ENCODE results near the gene SLC35F5. TPM values are rescaled to one million over a fixed set of nuclear protein-coding genes. Genes with fewer than 3 reads are reported as not detected.

The SLC35F5 gene
- total RNA-seq, 2 experiments from 2014 or later = 18.3 to 19.2 TPM

DNA sequence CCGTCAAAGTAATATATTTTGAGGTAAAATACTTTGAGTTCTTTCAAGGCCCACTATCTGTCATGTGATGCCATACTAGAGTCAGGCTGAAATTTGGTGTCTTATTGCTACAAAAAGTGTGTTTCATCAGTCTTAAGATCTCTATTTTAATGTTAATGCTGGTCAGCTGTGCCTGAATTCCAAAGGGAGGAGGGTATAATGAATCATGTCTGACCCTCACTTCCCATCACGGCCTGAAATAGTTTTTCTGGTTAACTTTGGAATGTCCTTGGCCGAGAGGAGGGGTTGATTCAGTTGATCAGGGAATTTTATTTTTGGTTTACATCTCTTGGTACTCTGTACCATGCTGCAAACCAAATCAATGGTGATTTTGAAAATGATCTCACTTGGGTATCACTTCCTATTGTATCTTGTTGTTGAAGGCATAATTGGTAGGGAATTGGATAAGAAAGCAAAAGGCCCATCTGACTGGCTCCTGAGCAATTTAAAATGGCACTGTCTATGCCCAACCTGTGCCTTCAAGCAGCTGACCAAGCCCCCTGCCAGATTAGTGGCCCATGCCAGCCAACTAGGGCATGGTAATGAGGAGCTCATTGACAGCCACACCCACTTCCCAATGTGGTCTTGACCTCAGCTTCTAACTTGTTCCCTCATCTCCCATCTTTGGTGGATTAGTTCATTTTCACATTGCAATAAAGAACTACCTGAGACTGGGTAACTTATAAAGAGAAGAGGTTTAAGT lies 6.1 kb upstream of the SLC35F5 start:
- ChIA-PET POLR2A (no interaction called here), CTCF (no interaction called here)
- no peak for TF ChIP-seq CTCF (IDR thresholded peaks at IDR 0.05)
- peaks cover 2% of the 10 kb centered on the region for H3K9me3 Mint-ChIP-seq
- no peak overlapping the region for H3K27ac Mint-ChIP-seq
- no peaks in the 10 kb centered on the region for H3K27me3 Mint-ChIP-seq
- H3K36me3 ChIP-seq (ENCODE audit: insufficient read depth, low read length) = no peaks in the 10 kb centered on the region
- H3K36me3 Mint-ChIP-seq (ENCODE audit: low read depth) = no peaks in the 10 kb centered on the region
- peaks cover 0 to 4% of the 10 kb centered on the region in 2 experiments for H3K9me3 ChIP-seq (ENCODE audit: control insufficient read depth in 1 of 2, insufficient read depth in 1 of 2, low read length in 2 of 2)
- H3K4me3 ChIP-seq (ENCODE audit: low read length) = no peak overlapping the region
- no peaks in the 10 kb centered on the region for H3K4me1 Mint-ChIP-seq (ENCODE audit: low read depth)
- H3K4me3 Mint-ChIP-seq = no peak overlapping the region
- H3K4me1 ChIP-seq (ENCODE audit: insufficient read depth, low read length) = peaks cover under 1% of the 10 kb centered on the region
- DNase-seq (no peak), ATAC-seq (ENCODE audit: poor library complexity) (no peak)
- no peaks in the 10 kb centered on the region for H3K27me3 ChIP-seq (ENCODE audit: control insufficient read depth in 1 of 2, insufficient read depth in 2 of 2, low read length in 2 of 2)
- intact Hi-C loops (cut with DNase I, micrococcal nuclease) = no loop called here
- H3K27ac ChIP-seq (ENCODE audit: low read depth in 1 of 2, low read length in 2 of 2) = no peak overlapping the region

DNA sequence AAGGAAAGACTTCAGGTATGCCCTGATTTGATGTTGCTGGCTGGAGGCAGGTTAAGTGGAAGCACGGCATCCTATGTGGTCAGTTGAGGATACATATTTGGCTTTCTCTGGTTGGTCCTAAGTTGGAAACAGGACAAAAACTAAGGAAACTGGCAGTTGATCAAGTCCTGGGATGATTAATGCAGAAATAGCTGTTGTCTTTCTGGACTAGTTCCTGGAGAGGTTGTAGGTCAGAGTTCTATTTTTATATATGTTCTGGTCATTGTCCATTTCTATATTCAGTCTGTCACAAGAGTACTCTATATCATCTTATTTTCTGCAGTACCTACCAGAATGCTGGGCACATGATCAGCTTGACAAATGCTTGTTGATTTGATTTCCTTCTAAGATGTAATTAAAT lies 4.0 kb upstream of the SLC35F5 start:
- Histone ChIP-seq H3K4me3 (ENCODE audit: low read length) (no peak overlapping the region), H3K9me3 (ENCODE audit: control insufficient read depth in 1 of 2, insufficient read depth in 1 of 2, low read length in 2 of 2) (peaks cover 0 to 4% of the 10 kb centered on the region in 2 experiments), H3K4me1 (ENCODE audit: insufficient read depth, low read length) (peaks cover 10% of the 10 kb centered on the region), H3K36me3 (ENCODE audit: insufficient read depth, low read length) (no peaks in the 10 kb centered on the region), H3K27me3 (ENCODE audit: control insufficient read depth in 1 of 2, insufficient read depth in 2 of 2, low read length in 2 of 2) (no peaks in the 10 kb centered on the region), H3K27ac (ENCODE audit: low read depth in 1 of 2, low read length in 2 of 2) (no peak overlapping the region)
- peak overlapping the region; percentile 22 for H3K4me3 Mint-ChIP-seq
- ChIA-PET CTCF (no interaction called here), POLR2A (no interaction called here)
- ATAC-seq (ENCODE audit: poor library complexity) (no peak), DNase-seq (no peak)
- peaks cover 2% of the 10 kb centered on the region for H3K9me3 Mint-ChIP-seq
- no peak overlapping the region for H3K27ac Mint-ChIP-seq
- no peak for TF ChIP-seq CTCF (IDR thresholded peaks at IDR 0.05)
- H3K36me3 Mint-ChIP-seq (ENCODE audit: low read depth) = peaks cover 14% of the 10 kb centered on the region
- no peaks in the 10 kb centered on the region for H3K27me3 Mint-ChIP-seq
- intact Hi-C loops (cut with DNase I, micrococcal nuclease) = no loop called here
- H3K4me1 Mint-ChIP-seq (ENCODE audit: low read depth) = peaks cover 14% of the 10 kb centered on the region

- Histone ChIP-seq H3K4me3 (ENCODE audit: low read length) (peak overlapping the region; percentile 74), H3K27me3 (ENCODE audit: control insufficient read depth in 1 of 2, insufficient read depth in 2 of 2, low read length in 2 of 2) (no peaks in the 10 kb centered on the region), H3K4me1 (ENCODE audit: insufficient read depth, low read length) (peaks cover 14% of the 10 kb centered on the region), H3K27ac (ENCODE audit: low read depth in 1 of 2, low read length in 2 of 2) (peak overlapping the region; percentile 84 to 95), H3K9me3 (ENCODE audit: control insufficient read depth in 1 of 2, insufficient read depth in 1 of 2, low read length in 2 of 2) (no peaks in the 10 kb centered on the region), H3K36me3 (ENCODE audit: insufficient read depth, low read length) (no peaks in the 10 kb centered on the region)
- peak; percentile 35 for ATAC-seq (ENCODE audit: poor library complexity)
- DNase-seq = peak in 2 of 14 experiments; percentile 2 to 3
- Mint-ChIP-seq H3K4me1 (ENCODE audit: low read depth) (peaks cover 32% of the 10 kb centered on the region), H3K4me3 (peak overlapping the region; percentile 94), H3K9me3 (no peaks in the 10 kb centered on the region), H3K36me3 (ENCODE audit: low read depth) (peaks cover 32% of the 10 kb centered on the region), H3K27me3 (no peaks in the 10 kb centered on the region), H3K27ac (peak overlapping the region; percentile 95)
- CTCF ChIA-PET = interaction anchor here (1.1 to 1.3 kb wide), 2 partner anchors 153 kb away, joined by 5 to 6 read pairs; no protein-coding TSS in a partner anchor
- TF ChIP-seq CTCF (IDR thresholded peaks at IDR 0.05) = no peak
- POLR2A ChIA-PET = interaction anchor here (0.7 to 2.5 kb wide), 13 partner anchors 19 to 583 kb away, joined by 3 to 48 read pairs (median 3); partner anchors contain the start of genes ACTR3 and PSD4
- intact Hi-C loops (cut with DNase I, micrococcal nuclease) = loop anchor here (2.0 to 5.0 kb wide), 3 partner anchors 120 to 134 kb away; partner anchors contain the start of gene ACTR3 (in 1 of the 2)
These were observed 756 bp upstream of the SLC35F5 start for GRCh38 chr2:113757138-113757657.
